ENCODE measurements around the gene MEIS3. TPM values are rescaled to one million over a fixed set of nuclear protein-coding genes. Genes with fewer than 3 reads are reported as not detected.

Gene MEIS3
- total and polyA plus RNA-seq, 2 donors from 2014 or later, result 3.8 to 7.6 TPM

GRCh38 chr19:47362321-47362720 is 57.0 kb downstream of the MEIS3 start:
- Histone ChIP-seq H3K36me3 (ENCODE audit: control insufficient read depth in 2 of 3, insufficient read depth in 3 of 3, low read length in 3 of 3) (peaks cover 5 to 47% (median 26%) of the 10 kb centered on the region in 3 donors), H3K27ac (ENCODE audit: low read depth in 2 of 2, low read length in 2 of 2) (no peak overlapping the region), H3K4me3 (ENCODE audit: low read length in 3 of 3) (no peak overlapping the region), H3K27me3 (ENCODE audit: control insufficient read depth, insufficient read depth, low read length) (no peaks in the 10 kb centered on the region), H3K9me3 (ENCODE audit: control insufficient read depth in 2 of 3, insufficient read depth in 1 of 3, low read length in 3 of 3) (no peaks in the 10 kb centered on the region), H3K4me1 (ENCODE audit: control insufficient read depth in 2 of 3, insufficient read depth in 2 of 3, low read depth in 1 of 3, low read length in 3 of 3) (no peaks in the 10 kb centered on the region), H3K9ac (ENCODE audit: low read length in 3 of 3) (no peak overlapping the region)
- DNase-seq (no peak), FAIRE-seq (no peak)
- intact Hi-C loops (cut with DNase I), result no loop called here
- no peak for TF ChIP-seq CTCF (IDR thresholded peaks at IDR 0.05; ENCODE audit: borderline replicate concordance, extremely low read depth, insufficient read depth)

- Histone ChIP-seq H3K27me3 (ENCODE audit: control insufficient read depth, insufficient read depth, low read length) (no peaks in the 10 kb centered on the region), H3K36me3 (ENCODE audit: control insufficient read depth in 2 of 3, insufficient read depth in 3 of 3, low read length in 3 of 3) (peaks cover 9 to 58% (median 36%) of the 10 kb centered on the region in 3 donors), H3K4me1 (ENCODE audit: control insufficient read depth in 2 of 3, insufficient read depth in 2 of 3, low read depth in 1 of 3, low read length in 3 of 3) (no peaks in the 10 kb centered on the region), H3K27ac (ENCODE audit: low read depth in 2 of 2, low read length in 2 of 2) (no peak overlapping the region), H3K4me3 (ENCODE audit: low read length in 3 of 3) (no peak overlapping the region), H3K9ac (ENCODE audit: low read length in 3 of 3) (no peak overlapping the region), H3K9me3 (ENCODE audit: control insufficient read depth in 2 of 3, insufficient read depth in 1 of 3, low read length in 3 of 3) (no peaks in the 10 kb centered on the region)
- intact Hi-C loops (cut with DNase I), result no loop called here
- no peak for TF ChIP-seq CTCF (IDR thresholded peaks at IDR 0.05; ENCODE audit: borderline replicate concordance, extremely low read depth, insufficient read depth)
- DNase-seq (no peak), FAIRE-seq (no peak)
These were observed 60.4 kb downstream of the MEIS3 start for GRCh38 chr19:47358936-47359335.

GRCh38 chr19:47357788-47358680 is 61.3 kb downstream of the MEIS3 start:
- intact Hi-C loops (cut with DNase I), result no loop called here
- H3K9ac ChIP-seq (ENCODE audit: low read length in 3 of 3), result no peak overlapping the region
- H3K4me3 ChIP-seq (ENCODE audit: low read length in 3 of 3), result no peak overlapping the region
- no peaks in the 10 kb centered on the region for H3K27me3 ChIP-seq (ENCODE audit: control insufficient read depth, insufficient read depth, low read length)
- FAIRE-seq (no peak), DNase-seq (peak in 1 of 5 donors; percentile 71)
- no peak overlapping the region for H3K27ac ChIP-seq (ENCODE audit: low read depth in 2 of 2, low read length in 2 of 2)
- H3K4me1 ChIP-seq (ENCODE audit: control insufficient read depth in 2 of 3, insufficient read depth in 2 of 3, low read depth in 1 of 3, low read length in 3 of 3), result no peaks in the 10 kb centered on the region
- H3K9me3 ChIP-seq (ENCODE audit: control insufficient read depth in 2 of 3, insufficient read depth in 1 of 3, low read length in 3 of 3), result no peaks in the 10 kb centered on the region
- TF ChIP-seq CTCF (IDR thresholded peaks at IDR 0.05; ENCODE audit: borderline replicate concordance, extremely low read depth, insufficient read depth), result no peak
- H3K36me3 ChIP-seq (ENCODE audit: control insufficient read depth in 2 of 3, insufficient read depth in 3 of 3, low read length in 3 of 3), result peaks cover 9 to 50% (median 36%) of the 10 kb centered on the region in 3 donors
